HL-60 (cell line): ENCODE results near the gene CETN2.

Experiments
- CTCF ChIP-seq: IDR thresholded peaks from one replicate; pipeline ENCODE4 v1.5.1; 2011; ENCODE audit warnings: low read length, control low read depth, inconsistent platforms; ENCODE audit not compliant: insufficient read depth
- POLR2AphosphoS5 ChIP-seq: IDR thresholded peaks from 2 replicates; pipeline ENCODE4 v1.6.1; 2012; ENCODE audit warnings: low read depth
- SPI1 ChIP-seq: IDR thresholded peaks from 2 replicates; pipeline ENCODE4 v1.6.1; 2012; ENCODE audit warnings: low read depth, mild to moderate bottlenecking, borderline replicate concordance
- TF ChIP-seq, protein P1 (sequence below): IDR thresholded peaks from 2 replicates; pipeline ENCODE4 v1.6.1; 2012; ENCODE audit warnings: low read depth; ENCODE audit not compliant: insufficient replicate concordance

- TF ChIP-seq CTCF (no peak), POLR2AphosphoS5 (no peak), SPI1 (no peak)
- TF ChIP-seq, protein P1, sequence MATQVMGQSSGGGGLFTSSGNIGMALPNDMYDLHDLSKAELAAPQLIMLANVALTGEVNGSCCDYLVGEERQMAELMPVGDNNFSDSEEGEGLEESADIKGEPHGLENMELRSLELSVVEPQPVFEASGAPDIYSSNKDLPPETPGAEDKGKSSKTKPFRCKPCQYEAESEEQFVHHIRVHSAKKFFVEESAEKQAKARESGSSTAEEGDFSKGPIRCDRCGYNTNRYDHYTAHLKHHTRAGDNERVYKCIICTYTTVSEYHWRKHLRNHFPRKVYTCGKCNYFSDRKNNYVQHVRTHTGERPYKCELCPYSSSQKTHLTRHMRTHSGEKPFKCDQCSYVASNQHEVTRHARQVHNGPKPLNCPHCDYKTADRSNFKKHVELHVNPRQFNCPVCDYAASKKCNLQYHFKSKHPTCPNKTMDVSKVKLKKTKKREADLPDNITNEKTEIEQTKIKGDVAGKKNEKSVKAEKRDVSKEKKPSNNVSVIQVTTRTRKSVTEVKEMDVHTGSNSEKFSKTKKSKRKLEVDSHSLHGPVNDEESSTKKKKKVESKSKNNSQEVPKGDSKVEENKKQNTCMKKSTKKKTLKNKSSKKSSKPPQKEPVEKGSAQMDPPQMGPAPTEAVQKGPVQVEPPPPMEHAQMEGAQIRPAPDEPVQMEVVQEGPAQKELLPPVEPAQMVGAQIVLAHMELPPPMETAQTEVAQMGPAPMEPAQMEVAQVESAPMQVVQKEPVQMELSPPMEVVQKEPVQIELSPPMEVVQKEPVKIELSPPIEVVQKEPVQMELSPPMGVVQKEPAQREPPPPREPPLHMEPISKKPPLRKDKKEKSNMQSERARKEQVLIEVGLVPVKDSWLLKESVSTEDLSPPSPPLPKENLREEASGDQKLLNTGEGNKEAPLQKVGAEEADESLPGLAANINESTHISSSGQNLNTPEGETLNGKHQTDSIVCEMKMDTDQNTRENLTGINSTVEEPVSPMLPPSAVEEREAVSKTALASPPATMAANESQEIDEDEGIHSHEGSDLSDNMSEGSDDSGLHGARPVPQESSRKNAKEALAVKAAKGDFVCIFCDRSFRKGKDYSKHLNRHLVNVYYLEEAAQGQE: no peak
Observed at GRCh38 chrX:152833378-152833777, 2.8 kb upstream of the CETN2 start.
